GM12878 (cell line): ENCODE data around the gene FYTTD1. TPM values are rescaled to one million over a fixed set of nuclear protein-coding genes. Genes with fewer than 3 reads are reported as not detected.
A peak's percentile ranks its signal among the peaks of the same experiment; 100 is the strongest.

Experiments
- BACH1 ChIP-seq: fragments of 450-650 bp; IDR thresholded peaks from 2 replicates; pipeline ENCODE4 v1.6.1; 2017; ENCODE audit warnings: mild to moderate bottlenecking, borderline replicate concordance
- ELK1 ChIP-seq: IDR thresholded peaks from 2 replicates; pipeline ENCODE4 v1.6.1; 2012; ENCODE audit warnings: low read depth, low read length, improper control_type of control experiment
- EP300 ChIP-seq, 2 experiments: fragments of 150-350 bp in 1 of 2; IDR thresholded peaks; 2 replicates each; pipeline ENCODE4 v1.6.1; 2011 to 2012; ENCODE audit warnings: low read depth in 2 of 2, low read length in 2 of 2, borderline replicate concordance in 1 of 2, improper control_type of control experiment in 1 of 2, inconsistent platforms in 1 of 2; ENCODE audit not compliant: control insufficient read depth in 1 of 2
- HDGF ChIP-seq: fragments of 450-650 bp; IDR thresholded peaks from 2 replicates; pipeline ENCODE4 v1.6.1; 2016; ENCODE audit warnings: antibody characterized with exemption
- HSF1 ChIP-seq: fragments of 150-350 bp; IDR thresholded peaks from 2 replicates; pipeline ENCODE4 v1.6.1; 2014; ENCODE audit warnings: mild to moderate bottlenecking, low read depth, low read length
- IRF3 ChIP-seq: fragments of 450-650 bp; IDR thresholded peaks from 2 replicates; pipeline ENCODE4 v1.6.1; 2014; ENCODE audit warnings: mild to moderate bottlenecking
- KLF5 ChIP-seq: fragments of 450-650 bp; IDR thresholded peaks from 2 replicates; pipeline ENCODE4 v1.6.1; 2014; ENCODE audit warnings: mild to moderate bottlenecking; ENCODE audit not compliant: partially characterized antibody
- MEF2B ChIP-seq: fragments of 450-650 bp; IDR thresholded peaks from 2 replicates; pipeline ENCODE4 v1.6.1; 2018; ENCODE audit warnings: mild to moderate bottlenecking, moderate library complexity; ENCODE audit not compliant: partially characterized antibody, poor library complexity, severe bottlenecking
- NBN ChIP-seq: fragments of 450-650 bp; IDR thresholded peaks from 2 replicates; pipeline ENCODE4 v1.6.1; 2016
- NRF1 ChIP-seq: conservative IDR thresholded peaks from 2 replicates; pipeline ENCODE4 v1.6.1; 2011; ENCODE audit warnings: mild to moderate bottlenecking, low read depth, low read length, improper control_type of control experiment
- RELA ChIP-seq: fragments of 450-650 bp; IDR thresholded peaks from 2 replicates; pipeline ENCODE4 v1.8.0; 2014; ENCODE audit warnings: borderline replicate concordance; ENCODE audit not compliant: partially characterized antibody
- ZNF207 ChIP-seq: fragments of 450-650 bp; IDR thresholded peaks from 2 replicates; pipeline ENCODE4 v1.6.1; 2014; ENCODE audit warnings: antibody characterized with exemption, mild to moderate bottlenecking, borderline replicate concordance
- ZNF24 ChIP-seq: fragments of 450-650 bp; IDR thresholded peaks from 2 replicates; pipeline ENCODE4 v1.6.1; 2017; ENCODE audit warnings: antibody characterized with exemption, mild to moderate bottlenecking
- ZNF592 ChIP-seq: fragments of 450-650 bp; IDR thresholded peaks from 2 replicates; pipeline ENCODE4 v1.6.1; 2017; ENCODE audit warnings: mild to moderate bottlenecking, moderate library complexity
- ZNF687 ChIP-seq: fragments of 450-650 bp; IDR thresholded peaks from 2 replicates; pipeline ENCODE4 v1.6.1; 2017; ENCODE audit warnings: mild to moderate bottlenecking, moderate library complexity
- polyA plus RNA-seq, 11 experiments: library from polyadenylated mRNA; depleted of rRNA in 4 of 11; unstranded in 6 of 11; stranded (reverse) in 5 of 11; fragments of >200 nt; fragmentation: Nextera tagmentation in 4 of 11; fragmentation: Illumina TruSeq in 1 of 11; extraction: Ambion mirVana in 4 of 11; extraction: Trizol in 1 of 11; gene quantifications; 1 replicate in 1 of 11; 2 replicates in 10 of 11; pipeline versions ENCODE4 v1.2.1 to v1.2.3, GENCODE V29; 2011 to 2016; ENCODE audit warnings: inconsistent platforms in 2 of 11, missing spikeins in 2 of 11, low read depth in 1 of 11
- total RNA-seq, 4 experiments: library from RNA; depleted of rRNA in 3 of 4; stranded (reverse); fragments of >200 nt in 3 of 4; fragmentation: Illumina TruSeq in 1 of 4; extraction: Trizol in 1 of 4; gene quantifications; 2 replicates each; pipeline versions ENCODE4 v1.2.1 to v1.2.3, GENCODE V29; 2013 to 2021

Gene FYTTD1
- total and polyA plus RNA-seq, 10 of the 15 experiments (the other 5 are each of a cell fraction or from before 2014, with no cell fraction given), result 25.5 to 101 (median 59.4) TPM

- TF ChIP-seq BACH1 (peak; percentile 98), KLF5 (peak; percentile 88), ELK1 (no peak; the same call in 1 of the 2 replicates), NRF1 (peak; percentile 62), EP300 (IDR thresholded peaks at IDR 0.05; ENCODE audit: borderline replicate concordance in 1 of 2, control insufficient read depth in 1 of 2, low read depth in 2 of 2, low read length in 2 of 2) (0 out of 4 replicates have a peak, but pooled peaks of 1 of the 2 experiments have one; percentile 9), IRF3 (peak; percentile 50; the same call in 1 of the 2 replicates), ZNF592 (peak; percentile 57; the same call in 1 of the 2 replicates), HSF1 (no peak), RELA (peak; percentile 10), ZNF687 (peak; percentile 97), NBN (peak; percentile 70; the same call in 1 of the 2 replicates), ZNF207 (peak; percentile 94), ZNF24 (peak; percentile 70; the same call in 1 of the 2 replicates), HDGF (no peak), MEF2B (no peak)
These were observed at the start of gene FYTTD1 (continued) for GRCh38 chr3:197749601-197750395.
